Heart left ventricle (tissue), 13 donors: Measurements from ENCODE around the gene TAGAP.

Source experiments
- POLR2A ChIP-seq, 2 donors: fragments of 450-650 bp; IDR thresholded peaks; one replicate each; pipeline ENCODE4 v1.6.1; 2017; ENCODE audit warnings: antibody characterized with exemption in 2 of 2, mild to moderate bottlenecking in 2 of 2, moderate library complexity in 2 of 2
- TF ChIP-seq, protein P1 (sequence below), 12 donors: fragments of 200-600 bp; sonication (generic) in 4 of 12; IDR thresholded peaks; one replicate each; pipeline versions ENCODE4 v1.5.0 to v1.8.0; 2018 to 2022; ENCODE audit warnings: antibody characterized with exemption in 12 of 12, mild to moderate bottlenecking in 5 of 12
- donor health status: ischemic (EF 13 %, LVEDD 7.1; RV severe dilation, severe dysfunction).
- donor health status: DM: no; HTN: yes; CAD: no.
- donor health status: DM: no; HTN: no; CAD: no.
- donor health status: ischemic (EF 25% LVEDD 6.9; RV normal size, moderate dysfunction).
- donor health status: ischemic (EF 25% LVEDD 5.7; RV mildly dilated, moderate dysfunction).
- donor health status: ischemic (EF 35%, LVEDD 5.7; RV mildly dilated, moderate dysfunction).
- donor health status: nonischemic (EF 11% LVEDD 7.7; RV severe dilation, severe dysfunction).
- donor health status: DM: yes; HTN: yes; CAD: no.
- donor health status: PGD.
- donor health status: ischemic (EF 29% LVEDD 5.4; RV normal size, mild dysfunction).
- donor health status: nonischemic (EF 23%, LVEDD 6.1; RV moderate dilation, normal function).

DNA sequence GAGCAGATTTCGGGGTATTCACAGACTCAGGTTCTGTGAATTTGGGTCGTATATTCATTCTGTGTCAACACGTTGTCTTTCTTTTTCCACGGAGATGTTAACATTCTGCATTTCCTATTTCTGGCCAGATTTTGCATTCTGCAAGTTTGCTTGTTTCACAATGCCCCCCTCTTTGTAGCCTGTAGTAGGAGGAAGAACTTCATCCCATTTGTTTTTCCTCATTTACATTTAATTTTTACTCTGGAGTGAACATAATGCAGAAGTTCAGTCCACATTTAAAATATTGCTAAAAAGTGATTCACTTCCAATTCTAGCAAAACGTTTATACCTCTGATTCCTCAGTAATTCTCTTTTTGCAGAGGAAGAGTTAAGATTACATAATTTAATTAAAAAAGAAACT, 12.9 kb downstream of the TAGAP start:
- TF ChIP-seq, protein P1, sequence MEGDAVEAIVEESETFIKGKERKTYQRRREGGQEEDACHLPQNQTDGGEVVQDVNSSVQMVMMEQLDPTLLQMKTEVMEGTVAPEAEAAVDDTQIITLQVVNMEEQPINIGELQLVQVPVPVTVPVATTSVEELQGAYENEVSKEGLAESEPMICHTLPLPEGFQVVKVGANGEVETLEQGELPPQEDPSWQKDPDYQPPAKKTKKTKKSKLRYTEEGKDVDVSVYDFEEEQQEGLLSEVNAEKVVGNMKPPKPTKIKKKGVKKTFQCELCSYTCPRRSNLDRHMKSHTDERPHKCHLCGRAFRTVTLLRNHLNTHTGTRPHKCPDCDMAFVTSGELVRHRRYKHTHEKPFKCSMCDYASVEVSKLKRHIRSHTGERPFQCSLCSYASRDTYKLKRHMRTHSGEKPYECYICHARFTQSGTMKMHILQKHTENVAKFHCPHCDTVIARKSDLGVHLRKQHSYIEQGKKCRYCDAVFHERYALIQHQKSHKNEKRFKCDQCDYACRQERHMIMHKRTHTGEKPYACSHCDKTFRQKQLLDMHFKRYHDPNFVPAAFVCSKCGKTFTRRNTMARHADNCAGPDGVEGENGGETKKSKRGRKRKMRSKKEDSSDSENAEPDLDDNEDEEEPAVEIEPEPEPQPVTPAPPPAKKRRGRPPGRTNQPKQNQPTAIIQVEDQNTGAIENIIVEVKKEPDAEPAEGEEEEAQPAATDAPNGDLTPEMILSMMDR (IDR thresholded peaks at IDR 0.05), result no peak
- TF ChIP-seq POLR2A (IDR thresholded peaks at IDR 0.05), result no peak
